Keratinocyte (primary cell): ENCODE results near the gene PRG2. TPM values are rescaled to one million over a fixed set of nuclear protein-coding genes. Genes with fewer than 3 reads are reported as not detected.

Source experiments
- DNase-seq: peaks from one replicate; pipeline ENCODE4 v3.0.0-alpha.2; 2011; ENCODE audit warnings: low read depth, missing footprints, low spot score
- FAIRE-seq: peaks from 2 replicates; lab custom pipeline; 2011; peaks lifted over from hg19 to GRCh38; lab: Jason Lieb, UNC
- H2AFZ ChIP-seq: 2 replicates; pipeline ENCODE4 v1.6.0; 2012; ENCODE audit warnings: low read length, control low read depth, inconsistent platforms; ENCODE audit not compliant: control insufficient read depth
- H3K27ac ChIP-seq: 2 replicates; pipeline ENCODE4 v1.5.1; 2011; ENCODE audit warnings: low read length; ENCODE audit not compliant: control insufficient read depth, insufficient read depth
- H3K27me3 ChIP-seq: 3 replicates; pipeline ENCODE4 v1.6.0; 2011; ENCODE audit warnings: low read length; ENCODE audit not compliant: control insufficient read depth, insufficient read depth; ENCODE audit errors: extremely low read depth
- H3K36me3 ChIP-seq, 2 experiments: 2 replicates in 1 of 2; 3 replicates in 1 of 2; pipeline ENCODE4 v1.5.1; 2011; ENCODE audit warnings: low read length in 2 of 2, mild to moderate bottlenecking in 1 of 2; ENCODE audit not compliant: control insufficient read depth in 2 of 2, insufficient read depth in 2 of 2; ENCODE audit errors: extremely low read depth in 1 of 2
- H3K4me1 ChIP-seq: 3 replicates; pipeline ENCODE4 v1.5.1; 2011; ENCODE audit warnings: low read length; ENCODE audit not compliant: control insufficient read depth, insufficient read depth; ENCODE audit errors: extremely low read depth
- H3K4me2 ChIP-seq: 3 replicates; pipeline ENCODE4 v1.6.0; 2011; ENCODE audit warnings: low read depth, low read length; ENCODE audit not compliant: control insufficient read depth, insufficient read depth; ENCODE audit errors: extremely low read depth
- H3K4me3 ChIP-seq, 3 experiments: fragments of 200-600 bp in 1 of 3; sonication (generic) in 1 of 3; 2 replicates in 2 of 3; 3 replicates in 1 of 3; pipeline ENCODE4 v1.5.1; 2011 to 2016; ENCODE audit warnings: low read length in 3 of 3, mild to moderate bottlenecking in 3 of 3, control low read depth in 2 of 3, inconsistent platforms in 1 of 3, low read depth in 1 of 3, mixed read lengths in 1 of 3, mixed run types in 1 of 3, moderate library complexity in 1 of 3; ENCODE audit not compliant: control insufficient read depth in 2 of 3, insufficient read depth in 2 of 3; ENCODE audit errors: extremely low read depth in 1 of 3
- H3K79me2 ChIP-seq: 2 replicates; pipeline ENCODE4 v1.6.0; 2012; ENCODE audit warnings: low read length; ENCODE audit not compliant: control insufficient read depth, insufficient read depth
- H3K9ac ChIP-seq: 3 replicates; pipeline ENCODE4 v1.6.0; 2011; ENCODE audit warnings: low read length; ENCODE audit not compliant: control insufficient read depth, insufficient read depth; ENCODE audit errors: extremely low read depth
- H3K9me1 ChIP-seq: 3 replicates; pipeline ENCODE4 v1.6.0; 2011; ENCODE audit warnings: low read length; ENCODE audit not compliant: control insufficient read depth, insufficient read depth; ENCODE audit errors: extremely low read depth
- H3K9me3 ChIP-seq: 2 replicates; pipeline ENCODE4 v1.5.1; 2012; ENCODE audit warnings: low read depth, low read length; ENCODE audit not compliant: control insufficient read depth
- H4K20me1 ChIP-seq: 3 replicates; pipeline ENCODE4 v1.6.0; 2011; ENCODE audit warnings: low read length; ENCODE audit not compliant: control insufficient read depth, insufficient read depth; ENCODE audit errors: extremely low read depth
- CTCF ChIP-seq, 3 experiments: IDR thresholded peaks in 1 of 3; conservative IDR thresholded peaks in 1 of 3; optimal IDR thresholded peaks in 1 of 3; 2 replicates in 2 of 3; 3 replicates in 1 of 3; pipeline versions ENCODE3 to v1.5.1; 2011; ENCODE audit warnings: low read length in 3 of 3, mild to moderate bottlenecking in 3 of 3, moderate library complexity in 2 of 3, control low read depth in 1 of 3, inconsistent platforms in 1 of 3; ENCODE audit not compliant: insufficient read depth in 2 of 3; ENCODE audit errors: extremely low read depth in 1 of 3
- EZH2 ChIP-seq: IDR thresholded peaks from one replicate; pipeline ENCODE4 v1.6.1; 2012; ENCODE audit warnings: inconsistent platforms, mild to moderate bottlenecking, low read length, moderate library complexity
- dilution Hi-C: fragments of 300-500 bp; cut with MboI; formaldehyde crosslinking; loops from one replicate; pipeline ENCODE4 v1.7.0; 2020; ENCODE audit warnings: low sequenced_read_pairs; ENCODE audit not compliant: extremely low pct_ligation_motif_present
- polyA plus RNA-seq, 5 experiments: library from polyadenylated mRNA; depleted of rRNA in 3 of 5; stranded (reverse) in 3 of 5; stranded (forward) in 1 of 5; unstranded in 1 of 5; fragments of >200 nt; gene quantifications; 1 replicate in 1 of 5; 2 replicates in 3 of 5; 3 replicates in 1 of 5; pipeline versions ENCODE4 v1.2.1 to v1.2.3, GENCODE V29; 2011 to 2012; ENCODE audit warnings: missing spikeins in 2 of 5, low read depth in 1 of 5, low replicate concordance in 1 of 5

PRG2 gene
- polyA plus RNA-seq, 1 donor (not counting 4 experiments of a cell fraction or from before 2014, with no cell fraction given): 0.09 TPM

- Histone ChIP-seq H3K4me3 (no peak overlapping the region), H3K27me3 (no peaks in the 10 kb centered on the region), H4K20me1 (no peaks in the 10 kb centered on the region), H3K27ac (no peak overlapping the region), H3K36me3 (no peaks in the 10 kb centered on the region), H3K9me1 (no peaks in the 10 kb centered on the region), H3K79me2 (no peaks in the 10 kb centered on the region), H3K9me3 (no peaks in the 10 kb centered on the region), H3K4me1 (no peaks in the 10 kb centered on the region), H3K4me2 (no peak overlapping the region), H2AFZ (no peak overlapping the region), H3K9ac (no peak overlapping the region)
- DNase-seq: no peak
- no peak for FAIRE-seq
- no peak for TF ChIP-seq EZH2
- TF ChIP-seq CTCF (optimal IDR thresholded peaks at IDR 0.05 in 1 of 3, IDR thresholded peaks at IDR 0.05 in 1 of 3, conservative IDR thresholded peaks at IDR 0.05 in 1 of 3; ENCODE audit: extremely low read depth in 1 of 3, insufficient read depth in 2 of 3, low read length in 3 of 3): no peak
- dilution Hi-C loops: no loop called here
Observed at GRCh38 chr11:57376095-57377090, 14.1 kb downstream of the PRG2 start.

- dilution Hi-C loops: no loop called here
- no peak for FAIRE-seq
- no peak for TF ChIP-seq EZH2
- no peak for TF ChIP-seq CTCF (optimal IDR thresholded peaks at IDR 0.05 in 1 of 3, IDR thresholded peaks at IDR 0.05 in 1 of 3, conservative IDR thresholded peaks at IDR 0.05 in 1 of 3; ENCODE audit: extremely low read depth in 1 of 3, insufficient read depth in 2 of 3, low read length in 3 of 3)
Observed at GRCh38 chr11:57375490-57375889, 15.0 kb downstream of the PRG2 start.

More at GRCh38 chr11:57375490-57375889, 15.0 kb downstream of the PRG2 start:
- H3K4me1 ChIP-seq: peaks cover 5% of the 10 kb centered on the region
- no peaks in the 10 kb centered on the region for H3K9me3 ChIP-seq
- no peaks in the 10 kb centered on the region for H3K27me3 ChIP-seq
- DNase-seq: no peak
- no peak overlapping the region for H3K27ac ChIP-seq
- H3K4me3 ChIP-seq: no peak overlapping the region
- no peak overlapping the region for H3K9ac ChIP-seq
- H3K79me2 ChIP-seq: no peaks in the 10 kb centered on the region
- H3K4me2 ChIP-seq: no peak overlapping the region
- no peaks in the 10 kb centered on the region for H4K20me1 ChIP-seq
- H3K9me1 ChIP-seq: no peaks in the 10 kb centered on the region
- H2AFZ ChIP-seq: no peak overlapping the region
- H3K36me3 ChIP-seq: no peaks in the 10 kb centered on the region
